ENCODE results near the gene RNF225. TPM values are rescaled to one million over a fixed set of nuclear protein-coding genes. Genes with fewer than 3 reads are reported as not detected.

RNF225 gene
- total and polyA plus RNA-seq, 9 of the 15 experiments (the other 6 are each of a cell fraction or from before 2014, with no cell fraction given) = 0.33 TPM; not detected in 8

GRCh38 chr19:58408152-58409009 is 12.9 kb downstream of the RNF225 start, which contains the start of gene ZNF584 (continued):
- peak; percentile 93 for TF ChIP-seq CREM (IDR thresholded peaks at IDR 0.05; ENCODE audit: low read depth)
- peak; percentile 25 for TF ChIP-seq PRPF4 (IDR thresholded peaks at IDR 0.05; ENCODE audit: insufficient read depth, low read depth, low read length, poor library complexity, severe bottlenecking)
- TF ChIP-seq GATAD2B (IDR thresholded peaks at IDR 0.05; ENCODE audit: borderline replicate concordance) = peak; percentile 69; the same call in 1 of the 2 replicates
- TF ChIP-seq FOXK1 (CRISPR knock-in tag; IDR thresholded peaks at IDR 0.05; ENCODE audit: borderline replicate concordance) = 0 out of 2 replicates have a peak, but pooled peaks have one; percentile 59
- TF ChIP-seq, protein P1, sequence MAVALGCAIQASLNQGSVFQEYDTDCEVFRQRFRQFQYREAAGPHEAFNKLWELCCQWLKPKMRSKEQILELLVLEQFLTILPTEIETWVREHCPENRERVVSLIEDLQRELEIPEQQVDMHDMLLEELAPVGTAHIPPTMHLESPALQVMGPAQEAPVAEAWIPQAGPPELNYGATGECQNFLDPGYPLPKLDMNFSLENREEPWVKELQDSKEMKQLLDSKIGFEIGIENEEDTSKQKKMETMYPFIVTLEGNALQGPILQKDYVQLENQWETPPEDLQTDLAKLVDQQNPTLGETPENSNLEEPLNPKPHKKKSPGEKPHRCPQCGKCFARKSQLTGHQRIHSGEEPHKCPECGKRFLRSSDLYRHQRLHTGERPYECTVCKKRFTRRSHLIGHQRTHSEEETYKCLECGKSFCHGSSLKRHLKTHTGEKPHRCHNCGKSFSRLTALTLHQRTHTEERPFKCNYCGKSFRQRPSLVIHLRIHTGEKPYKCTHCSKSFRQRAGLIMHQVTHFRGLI (CRISPR knock-in tag; IDR thresholded peaks at IDR 0.05) = no peak
- peak; percentile 85 for TF ChIP-seq PHF8 (IDR thresholded peaks at IDR 0.05; ENCODE audit: borderline replicate concordance, low read length)
- TF ChIP-seq U2AF1 (optimal IDR thresholded peaks at IDR 0.05; ENCODE audit: low read depth, low read length) = no peak
- TF ChIP-seq ZNF668 (CRISPR knock-in tag; IDR thresholded peaks at IDR 0.05) = no peak
- peak; percentile 57; the same call in 1 of the 2 replicates for TF ChIP-seq ZBTB1 (CRISPR knock-in tag; IDR thresholded peaks at IDR 0.05; ENCODE audit: borderline replicate concordance, low read depth)
- no peak for TF ChIP-seq ZNF274 (IDR thresholded peaks at IDR 0.05; ENCODE audit: borderline replicate concordance, low read depth, low read length)
- TF ChIP-seq HMG20A (CRISPR knock-in tag; conservative IDR thresholded peaks at IDR 0.05) = no peak
- TF ChIP-seq MAX (CRISPR knock-in tag; IDR thresholded peaks at IDR 0.05) = peak; percentile 40; the same call in 1 of the 2 replicates
- no peak for TF ChIP-seq EZH2 (IDR thresholded peaks at IDR 0.05; ENCODE audit: borderline replicate concordance, low read depth, low read length)
- TF ChIP-seq SREBF1 (IDR thresholded peaks at IDR 0.05; ENCODE audit: borderline replicate concordance, low read depth, low read length) = no peak
- no peak for TF ChIP-seq SRSF7 (optimal IDR thresholded peaks at IDR 0.05; ENCODE audit: low read depth, low read length)
- no peak for TF ChIP-seq ZNF140 (CRISPR knock-in tag; IDR thresholded peaks at IDR 0.05)
- TF ChIP-seq POLR2AphosphoS5 (IDR thresholded peaks at IDR 0.05; ENCODE audit: control insufficient read depth, insufficient read depth, low read depth, low read length) = peak; percentile 70
- TF ChIP-seq NCOR1 (IDR thresholded peaks at IDR 0.05) = peak; percentile 55
- TF ChIP-seq, protein P2, sequence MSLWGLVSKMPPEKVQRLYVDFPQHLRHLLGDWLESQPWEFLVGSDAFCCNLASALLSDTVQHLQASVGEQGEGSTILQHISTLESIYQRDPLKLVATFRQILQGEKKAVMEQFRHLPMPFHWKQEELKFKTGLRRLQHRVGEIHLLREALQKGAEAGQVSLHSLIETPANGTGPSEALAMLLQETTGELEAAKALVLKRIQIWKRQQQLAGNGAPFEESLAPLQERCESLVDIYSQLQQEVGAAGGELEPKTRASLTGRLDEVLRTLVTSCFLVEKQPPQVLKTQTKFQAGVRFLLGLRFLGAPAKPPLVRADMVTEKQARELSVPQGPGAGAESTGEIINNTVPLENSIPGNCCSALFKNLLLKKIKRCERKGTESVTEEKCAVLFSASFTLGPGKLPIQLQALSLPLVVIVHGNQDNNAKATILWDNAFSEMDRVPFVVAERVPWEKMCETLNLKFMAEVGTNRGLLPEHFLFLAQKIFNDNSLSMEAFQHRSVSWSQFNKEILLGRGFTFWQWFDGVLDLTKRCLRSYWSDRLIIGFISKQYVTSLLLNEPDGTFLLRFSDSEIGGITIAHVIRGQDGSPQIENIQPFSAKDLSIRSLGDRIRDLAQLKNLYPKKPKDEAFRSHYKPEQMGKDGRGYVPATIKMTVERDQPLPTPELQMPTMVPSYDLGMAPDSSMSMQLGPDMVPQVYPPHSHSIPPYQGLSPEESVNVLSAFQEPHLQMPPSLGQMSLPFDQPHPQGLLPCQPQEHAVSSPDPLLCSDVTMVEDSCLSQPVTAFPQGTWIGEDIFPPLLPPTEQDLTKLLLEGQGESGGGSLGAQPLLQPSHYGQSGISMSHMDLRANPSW (CRISPR knock-in tag; IDR thresholded peaks at IDR 0.05) = no peak; the same call in 1 of the 2 replicates
- TF ChIP-seq RBM14 (IDR thresholded peaks at IDR 0.05; ENCODE audit: borderline replicate concordance, insufficient read depth, low read depth, low read length) = peak; percentile 87; the same call in 1 of the 2 replicates
- TF ChIP-seq CTBP1 (IDR thresholded peaks at IDR 0.05; ENCODE audit: borderline replicate concordance) = peak; percentile 43; the same call in 1 of the 2 replicates
- peak; percentile 69 for TF ChIP-seq TAF7 (tag; IDR thresholded peaks at IDR 0.05)
- TF ChIP-seq PURB (CRISPR knock-in tag; IDR thresholded peaks at IDR 0.05; ENCODE audit: low read depth) = no peak
- TF ChIP-seq MTA3 (IDR thresholded peaks at IDR 0.05; ENCODE audit: borderline replicate concordance) = peak; percentile 51
